ENCODE measurements around the gene ZNF595.
"Not testable (repeated sequence)": the region's sequence is repeated elsewhere in the genome, so short reads cannot be mapped to it uniquely, and the experiment has no call there.

ZNF595 gene

GRCh38 chr4:52804-53479 is at the start of gene ZNF595:
Gene ZNF595 (plus strand): TSS chr4:53321. CDS start chr4:53489, 168 bp downstream.
- DNase-seq (ENCODE audit: low read depth in 1 of 2, low spot score in 1 of 2), result not testable (repeated sequence)

GRCh38 chr4:9937-10870 is 42.9 kb upstream of the ZNF595 start:
- DNase-seq (ENCODE audit: low read depth in 1 of 2, low spot score in 1 of 2), result not testable (repeated sequence)

- not testable (repeated sequence) for DNase-seq (ENCODE audit: low read depth in 1 of 2, low spot score in 1 of 2)
Measured at GRCh38 chr4:11095-11815, 41.9 kb upstream of the ZNF595 start.

GRCh38 chr4:11816-12417 is 41.2 kb upstream of the ZNF595 start:
- DNase-seq (ENCODE audit: low read depth in 1 of 2, low spot score in 1 of 2), result peak in 1 of 2 donors; percentile 7

GRCh38 chr4:18128-18527 is 35.0 kb upstream of the ZNF595 start:
- DNase-seq (ENCODE audit: low read depth in 1 of 2, low spot score in 1 of 2), result not testable (repeated sequence)

DNA sequence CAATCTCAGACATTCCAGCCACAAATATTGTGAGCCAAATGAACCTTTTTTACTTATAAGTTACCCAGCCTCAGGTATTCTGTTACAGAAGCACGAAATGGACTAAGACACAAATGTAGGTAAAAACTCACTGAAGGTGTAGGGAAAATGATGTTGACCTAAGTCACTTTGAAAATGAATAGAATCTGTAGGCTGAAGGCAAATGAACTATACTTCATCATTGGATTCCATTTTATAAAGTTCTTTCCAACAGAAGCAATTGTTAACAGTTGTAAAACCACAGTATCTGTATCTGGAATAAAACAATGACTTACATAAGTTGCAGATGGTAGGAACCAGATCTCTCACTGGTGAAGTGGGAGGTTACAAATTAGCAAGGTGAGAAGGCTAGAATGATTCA is 34.5 kb upstream of the ZNF595 start:
- not testable (repeated sequence) for DNase-seq (ENCODE audit: low read depth in 1 of 2, low spot score in 1 of 2)

DNA sequence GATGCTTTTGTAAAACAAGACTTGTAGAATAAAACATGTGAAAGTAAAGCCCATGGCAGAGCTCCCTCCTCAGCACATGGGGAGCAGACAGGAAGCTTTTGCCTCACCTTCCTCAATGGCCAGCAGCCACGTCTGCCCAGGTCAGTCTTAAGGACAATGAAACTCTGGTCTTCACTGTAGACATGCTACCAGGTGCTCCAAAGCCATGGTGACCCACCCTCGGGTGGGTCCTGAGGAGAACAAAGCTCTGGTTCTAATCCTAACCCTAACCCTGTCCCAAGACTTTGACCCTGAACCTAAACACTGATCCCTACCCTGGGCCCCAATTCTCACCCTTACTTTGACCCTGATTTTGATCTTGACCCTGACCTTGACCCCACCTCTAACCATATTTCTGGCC is 30.2 kb upstream of the ZNF595 start:
- DNase-seq (ENCODE audit: low read depth in 1 of 2, low spot score in 1 of 2), result not testable (repeated sequence)

- DNase-seq (ENCODE audit: low read depth in 1 of 2, low spot score in 1 of 2), result not testable (repeated sequence)
Measured at GRCh38 chr4:24359-24758, 28.8 kb upstream of the ZNF595 start.

DNA sequence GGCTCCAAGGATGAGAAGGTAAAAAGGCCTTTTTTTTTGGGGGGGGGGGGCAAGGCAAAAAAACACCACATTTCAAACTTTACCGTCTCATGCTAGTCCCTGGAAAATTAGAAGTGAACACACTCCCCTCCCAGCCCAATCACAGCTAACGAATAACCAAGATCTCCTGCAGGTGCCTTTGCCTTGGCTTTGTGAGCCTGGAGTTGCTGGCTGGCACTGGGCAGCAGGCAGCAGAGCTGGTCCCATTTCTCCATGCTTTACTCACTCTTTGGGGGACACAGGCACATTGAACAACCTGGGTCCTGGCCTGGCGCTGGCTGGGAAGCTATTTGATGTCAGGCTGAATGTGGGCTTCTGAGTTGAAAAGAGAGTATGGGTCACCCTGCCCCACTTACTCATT is 25.6 kb upstream of the ZNF595 start:
- not testable (repeated sequence) for DNase-seq (ENCODE audit: low read depth in 1 of 2, low spot score in 1 of 2)

DNA sequence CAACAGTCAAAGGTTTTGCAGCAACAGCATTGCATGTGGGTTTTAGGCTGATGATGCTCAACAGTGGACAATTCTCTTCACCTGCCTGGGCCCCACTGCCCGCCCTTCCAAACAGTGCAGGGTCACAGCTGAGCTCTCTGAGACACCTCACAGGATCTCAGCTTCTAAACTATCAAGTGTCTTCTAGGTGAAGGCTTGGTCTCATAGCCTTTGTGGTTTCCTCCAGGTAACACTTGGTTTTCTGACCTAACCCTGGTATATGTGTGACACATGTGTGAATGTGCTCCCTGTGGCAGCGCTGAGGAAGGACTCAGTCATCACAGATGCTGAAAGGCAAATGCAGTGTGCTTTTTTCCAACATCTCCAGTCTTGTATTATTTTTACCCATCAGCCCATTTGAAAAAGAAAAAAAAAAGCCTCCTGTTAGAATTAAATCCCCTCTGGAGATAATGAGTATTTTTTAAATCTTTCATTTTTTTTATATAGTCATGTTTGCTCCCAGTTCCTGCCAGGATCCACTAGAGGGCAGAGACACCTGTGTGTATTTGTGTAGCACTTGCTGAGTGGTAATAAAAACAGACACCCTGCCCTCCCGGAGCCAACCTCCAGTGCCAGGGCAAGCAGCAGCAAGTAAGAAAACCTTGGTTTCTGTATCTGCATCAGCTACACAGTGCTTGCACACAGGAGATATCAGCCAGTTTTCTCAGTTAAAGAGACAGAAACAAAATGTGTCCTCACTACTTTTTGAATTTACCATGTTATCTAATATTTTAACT is 24.2 kb upstream of the ZNF595 start:
- DNase-seq (ENCODE audit: low read depth in 1 of 2, low spot score in 1 of 2), result not testable (repeated sequence)

- DNase-seq (ENCODE audit: low read depth in 1 of 2, low spot score in 1 of 2), result not testable (repeated sequence)
Measured at GRCh38 chr4:33314-33713, 19.8 kb upstream of the ZNF595 start.

DNA sequence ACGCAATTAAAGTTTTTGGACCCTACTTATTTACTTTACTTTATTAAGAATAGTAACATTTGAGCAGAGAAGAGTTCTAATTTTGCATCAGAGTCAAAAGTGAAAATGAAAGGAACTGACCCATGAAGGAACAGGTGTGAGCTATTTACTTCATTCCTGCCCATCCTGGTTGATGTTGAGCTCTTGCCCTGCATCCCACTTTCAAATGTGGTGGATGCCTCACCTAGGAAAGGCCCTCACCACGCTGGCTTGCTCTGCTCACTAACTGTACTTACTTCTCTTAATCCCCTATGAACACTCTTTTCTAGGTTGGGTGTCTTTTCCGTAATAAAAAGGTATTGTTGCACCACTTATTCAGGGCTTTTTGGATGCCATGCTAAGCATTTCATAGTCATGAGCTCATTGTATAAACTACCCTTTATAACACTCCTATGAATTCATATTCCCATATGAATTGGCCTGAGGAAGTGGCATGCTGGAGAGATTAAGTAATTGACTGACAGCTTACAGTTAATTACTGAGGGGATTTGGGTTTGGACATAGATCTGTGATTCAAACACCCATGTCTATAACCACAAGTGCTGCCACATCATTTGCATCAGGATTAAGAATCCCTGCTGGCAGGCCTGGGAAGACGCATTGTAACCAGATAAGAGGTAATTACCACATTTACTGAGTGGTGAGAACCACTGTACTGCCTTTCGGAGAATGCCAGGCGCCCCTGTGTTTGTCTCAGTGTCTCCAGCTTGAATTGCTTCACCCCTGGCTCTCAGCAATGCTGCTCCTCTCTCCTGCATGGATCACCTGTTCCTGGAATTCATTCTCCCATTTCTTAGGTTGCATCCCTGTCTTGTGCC is 16.3 kb upstream of the ZNF595 start:
- not testable (repeated sequence) for DNase-seq (ENCODE audit: low read depth in 1 of 2, low spot score in 1 of 2)

DNA sequence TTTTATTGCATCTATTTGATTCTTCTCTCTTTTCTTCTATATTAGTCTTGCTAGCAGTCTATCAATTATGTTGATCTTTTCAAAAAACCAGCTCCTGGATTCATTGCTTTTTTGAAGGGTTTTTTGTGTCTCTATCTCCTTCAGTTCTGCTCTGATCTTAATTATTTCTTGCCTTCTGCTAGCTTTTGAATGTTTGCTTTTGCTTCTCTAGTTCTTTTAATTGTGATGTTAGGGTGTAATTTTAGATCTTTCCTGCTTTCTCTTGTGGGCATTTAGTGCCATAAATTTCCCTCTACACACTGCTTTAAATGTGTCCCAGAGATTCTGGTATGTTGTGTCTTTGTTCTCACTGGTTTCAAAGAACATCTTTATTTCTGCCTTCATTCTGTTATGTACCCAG is 14.9 kb upstream of the ZNF595 start:
- DNase-seq (ENCODE audit: low read depth in 1 of 2, low spot score in 1 of 2), result not testable (repeated sequence)

DNA sequence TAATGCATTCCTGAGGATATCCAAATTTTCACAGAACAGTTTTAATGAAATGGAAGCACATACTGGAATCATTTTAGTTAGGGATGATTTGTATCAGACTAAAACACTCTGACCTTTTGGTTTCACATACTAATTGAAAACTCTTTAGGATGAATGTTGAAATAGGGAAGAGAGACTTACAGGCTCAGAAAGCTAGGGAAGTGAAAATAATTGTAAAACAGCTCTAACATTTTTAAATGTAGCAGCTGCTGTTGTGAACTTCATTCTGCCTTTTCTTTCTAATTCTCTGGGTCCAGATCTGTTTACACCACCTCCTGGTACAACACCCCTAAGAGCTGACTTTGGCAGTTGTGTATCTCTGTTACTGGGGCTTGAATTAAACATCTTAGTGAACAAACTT is 9.7 kb upstream of the ZNF595 start:
- DNase-seq (ENCODE audit: low read depth in 1 of 2, low spot score in 1 of 2), result not testable (repeated sequence)

GRCh38 chr4:51253-51652 is 1.9 kb upstream of the ZNF595 start:
- DNase-seq (ENCODE audit: low read depth in 1 of 2, low spot score in 1 of 2), result not testable (repeated sequence)

DNA sequence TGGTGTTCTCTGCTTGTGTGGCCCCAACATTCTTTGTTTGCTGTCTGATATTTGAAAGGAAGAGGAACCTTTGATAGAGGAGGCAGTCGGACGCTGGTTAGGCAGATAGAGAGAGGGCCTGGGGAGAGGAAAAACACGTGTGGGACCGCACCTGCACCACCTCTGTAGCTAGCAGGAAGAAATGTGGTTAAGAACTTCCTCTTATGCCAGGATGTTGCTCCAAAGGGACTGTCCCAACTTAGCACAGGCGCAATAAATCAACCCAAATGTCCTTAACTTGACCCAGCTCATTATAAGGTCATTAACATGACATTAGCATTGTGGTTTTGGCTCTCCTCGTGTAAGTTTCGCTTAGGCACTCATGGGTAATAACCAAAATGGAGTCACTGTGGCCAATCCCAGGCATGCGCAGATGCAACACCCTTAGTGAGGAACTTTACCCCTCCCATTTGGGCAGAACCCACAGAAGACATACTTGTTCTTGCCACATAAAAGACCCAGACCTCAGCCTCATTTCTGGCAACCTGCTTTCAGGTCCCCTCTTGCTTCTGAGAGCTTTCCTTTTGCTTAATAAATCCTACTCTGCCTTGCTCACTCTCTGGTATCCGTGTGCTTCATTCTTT is 1.4 kb upstream of the ZNF595 start:
- not testable (repeated sequence) for DNase-seq (ENCODE audit: low read depth in 1 of 2, low spot score in 1 of 2)

- DNase-seq (ENCODE audit: low read depth in 1 of 2, low spot score in 1 of 2), result not testable (repeated sequence)
Measured at GRCh38 chr4:53521-53920, 400 bp downstream of the ZNF595 start.

DNA sequence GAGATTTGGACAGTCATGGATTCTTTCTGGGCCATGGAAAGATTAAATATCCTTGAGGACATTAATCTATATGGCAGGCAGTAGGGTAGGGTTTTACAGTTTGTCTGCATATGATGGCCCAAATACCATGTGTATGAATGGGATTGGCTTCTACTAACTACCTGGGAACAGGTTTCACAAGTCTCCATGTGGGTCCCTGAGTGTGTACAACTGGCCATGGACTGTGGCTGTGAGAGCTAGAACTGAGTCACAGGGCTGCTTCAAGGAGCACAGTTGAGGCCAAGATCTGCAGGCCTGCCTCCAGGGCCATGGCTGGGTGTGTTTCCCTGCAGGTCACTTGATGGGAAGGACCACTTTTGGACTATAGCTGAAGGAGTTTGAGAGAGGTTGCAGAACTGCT is 11.6 kb downstream of the ZNF595 start:
- not testable (repeated sequence) for DNase-seq (ENCODE audit: low read depth in 1 of 2, low spot score in 1 of 2)

DNA sequence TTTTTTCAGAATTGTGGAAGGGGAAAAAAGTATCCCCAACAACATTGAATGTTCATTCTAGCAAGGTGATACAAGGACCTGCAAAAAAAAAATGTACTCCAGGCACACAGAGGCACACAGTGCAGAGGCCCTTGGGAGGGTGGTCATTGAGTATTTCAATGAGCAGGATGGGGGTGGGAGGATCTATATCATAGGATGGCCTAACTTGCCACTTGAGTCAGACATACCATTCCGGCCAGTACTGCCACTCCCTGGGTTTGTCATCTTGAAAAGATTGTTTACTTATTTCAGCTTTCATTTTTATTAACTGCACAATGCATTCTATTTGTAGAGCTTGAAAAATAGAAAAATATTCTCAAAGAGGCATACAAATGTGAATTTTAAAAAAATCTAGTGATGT is 18.7 kb downstream of the ZNF595 start:
- DNase-seq (ENCODE audit: low read depth in 1 of 2, low spot score in 1 of 2), result no peak

Data from activated T-helper 1 cell treated with anti-CD3 and anti-CD28 coated beads, Interleukin-2, amount 50 U/mL, for 16 hours (primary cell).